ENCODE data around the gene SLC26A6.

Gene SLC26A6, protein sequence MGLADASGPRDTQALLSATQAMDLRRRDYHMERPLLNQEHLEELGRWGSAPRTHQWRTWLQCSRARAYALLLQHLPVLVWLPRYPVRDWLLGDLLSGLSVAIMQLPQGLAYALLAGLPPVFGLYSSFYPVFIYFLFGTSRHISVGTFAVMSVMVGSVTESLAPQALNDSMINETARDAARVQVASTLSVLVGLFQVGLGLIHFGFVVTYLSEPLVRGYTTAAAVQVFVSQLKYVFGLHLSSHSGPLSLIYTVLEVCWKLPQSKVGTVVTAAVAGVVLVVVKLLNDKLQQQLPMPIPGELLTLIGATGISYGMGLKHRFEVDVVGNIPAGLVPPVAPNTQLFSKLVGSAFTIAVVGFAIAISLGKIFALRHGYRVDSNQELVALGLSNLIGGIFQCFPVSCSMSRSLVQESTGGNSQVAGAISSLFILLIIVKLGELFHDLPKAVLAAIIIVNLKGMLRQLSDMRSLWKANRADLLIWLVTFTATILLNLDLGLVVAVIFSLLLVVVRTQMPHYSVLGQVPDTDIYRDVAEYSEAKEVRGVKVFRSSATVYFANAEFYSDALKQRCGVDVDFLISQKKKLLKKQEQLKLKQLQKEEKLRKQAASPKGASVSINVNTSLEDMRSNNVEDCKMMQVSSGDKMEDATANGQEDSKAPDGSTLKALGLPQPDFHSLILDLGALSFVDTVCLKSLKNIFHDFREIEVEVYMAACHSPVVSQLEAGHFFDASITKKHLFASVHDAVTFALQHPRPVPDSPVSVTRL

DNA sequence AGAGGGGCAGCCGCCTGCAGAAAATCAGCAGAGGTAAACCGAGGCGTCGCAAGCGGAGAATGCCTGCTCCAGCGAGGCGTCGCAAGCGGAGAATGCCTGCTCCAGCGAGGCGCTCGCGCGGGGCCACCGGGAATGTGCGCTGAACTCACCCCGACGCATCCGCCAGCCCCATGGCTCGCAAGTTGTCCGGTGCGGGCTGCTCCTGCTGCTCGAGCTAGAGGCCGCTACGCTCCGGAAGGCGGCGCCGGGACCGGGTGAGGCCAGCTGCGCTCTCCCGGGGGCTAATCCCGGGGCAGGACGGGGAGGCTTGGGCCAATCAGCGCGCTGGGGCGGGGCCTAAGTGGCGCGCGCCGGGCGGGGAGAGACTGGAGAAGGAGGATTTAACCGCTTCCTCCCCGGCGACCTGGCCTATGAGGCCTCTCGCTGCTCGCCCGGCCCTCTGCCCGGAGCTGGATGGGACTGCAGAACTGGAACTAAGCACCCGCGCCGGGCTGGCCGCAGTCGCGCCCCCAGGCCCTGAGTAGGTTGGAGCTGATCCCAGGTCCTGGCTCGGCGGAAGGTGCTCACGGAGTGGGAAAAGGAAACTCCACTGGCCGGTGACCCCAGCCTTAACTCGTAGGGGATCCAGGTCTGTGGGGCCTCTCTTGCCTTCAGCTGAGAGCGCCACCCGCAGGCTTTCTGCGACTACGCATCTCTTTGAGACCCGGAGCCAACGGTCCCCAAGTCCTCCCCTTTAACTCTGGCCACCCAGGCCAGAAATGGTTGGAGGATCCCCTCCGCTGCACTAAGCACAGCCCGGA, at the start of gene SLC26A6:
Gene SLC26A6, minus strand, starts transcription at position 240 of the 800 bp plus-strand sequence. Its CDS starts 68 bp downstream, at position 172.
- in situ Hi-C loops (cut with MboI; ENCODE audit: low sequenced_read_pairs), result no loop called here

DNA sequence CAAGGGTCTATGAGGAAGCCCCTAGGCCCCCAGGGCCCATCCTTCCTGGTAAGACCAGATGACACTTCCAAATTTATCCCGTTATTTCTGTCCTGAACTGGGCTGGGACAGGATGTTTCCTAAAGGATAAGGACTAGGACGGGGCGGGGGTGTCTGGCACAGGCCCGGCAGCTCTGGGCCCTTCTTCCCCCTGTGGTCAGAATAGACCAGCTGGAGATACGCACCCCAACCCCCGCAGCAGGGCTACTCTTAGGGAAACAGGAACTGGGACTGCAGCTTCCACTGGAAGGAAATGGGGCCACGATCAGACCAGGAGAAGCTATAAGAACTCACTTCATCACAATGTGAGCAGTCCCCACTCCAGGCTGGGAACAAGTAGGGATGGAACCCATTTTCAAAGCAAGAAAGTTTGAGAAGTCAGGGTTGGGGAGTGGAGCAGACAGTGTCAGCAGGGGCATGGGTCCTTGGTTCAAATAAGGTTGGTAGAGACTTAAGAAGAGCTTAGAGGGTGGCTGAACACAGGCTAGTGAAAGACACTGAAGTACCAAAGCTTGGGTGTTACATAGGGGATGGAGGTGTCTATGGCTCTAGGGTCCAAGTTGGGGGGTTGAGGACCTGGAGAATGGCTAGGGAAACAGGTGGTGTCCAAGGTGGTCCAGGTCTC, 49.4 kb upstream of the SLC26A6 start:
- in situ Hi-C loops (cut with MboI; ENCODE audit: low sequenced_read_pairs), result no loop called here

DNA sequence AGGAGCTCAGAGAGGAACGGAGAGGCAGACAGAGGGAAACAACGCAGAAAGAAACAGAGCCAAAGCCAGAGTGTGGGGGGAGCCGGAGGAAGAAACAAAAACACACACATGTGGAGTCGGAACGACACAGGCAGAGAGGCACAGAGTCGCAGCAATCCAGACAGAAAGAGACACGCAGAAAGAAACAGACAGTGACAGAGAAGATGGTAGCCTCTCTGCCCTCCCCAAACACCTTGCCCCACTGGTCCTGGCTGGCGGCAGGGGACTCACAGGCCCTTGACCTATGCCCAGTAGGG, 48.7 kb upstream of the SLC26A6 start:
- in situ Hi-C loops (cut with MboI; ENCODE audit: low sequenced_read_pairs), result no loop called here

DNA sequence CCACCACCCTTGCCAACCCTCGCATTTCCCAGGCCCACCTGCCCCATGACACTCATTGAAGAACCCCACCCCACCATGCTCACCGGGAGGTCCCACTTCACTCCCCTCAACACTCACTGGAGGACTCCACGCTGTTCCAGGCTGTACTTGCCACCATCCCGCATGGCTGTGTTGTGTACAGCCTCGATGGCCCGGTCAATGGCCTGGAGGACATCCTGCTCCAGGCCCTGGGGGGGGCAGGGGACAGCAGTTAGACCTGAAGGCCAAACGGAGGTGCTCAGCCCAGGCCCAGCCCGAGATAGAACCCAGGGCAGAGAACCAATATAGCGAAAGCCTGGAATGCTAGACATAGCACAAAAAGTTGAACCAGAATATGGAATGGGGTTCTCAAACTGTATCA, 47.5 kb upstream of the SLC26A6 start:
- in situ Hi-C loops (cut with MboI; ENCODE audit: low sequenced_read_pairs), result no loop called here

DNA sequence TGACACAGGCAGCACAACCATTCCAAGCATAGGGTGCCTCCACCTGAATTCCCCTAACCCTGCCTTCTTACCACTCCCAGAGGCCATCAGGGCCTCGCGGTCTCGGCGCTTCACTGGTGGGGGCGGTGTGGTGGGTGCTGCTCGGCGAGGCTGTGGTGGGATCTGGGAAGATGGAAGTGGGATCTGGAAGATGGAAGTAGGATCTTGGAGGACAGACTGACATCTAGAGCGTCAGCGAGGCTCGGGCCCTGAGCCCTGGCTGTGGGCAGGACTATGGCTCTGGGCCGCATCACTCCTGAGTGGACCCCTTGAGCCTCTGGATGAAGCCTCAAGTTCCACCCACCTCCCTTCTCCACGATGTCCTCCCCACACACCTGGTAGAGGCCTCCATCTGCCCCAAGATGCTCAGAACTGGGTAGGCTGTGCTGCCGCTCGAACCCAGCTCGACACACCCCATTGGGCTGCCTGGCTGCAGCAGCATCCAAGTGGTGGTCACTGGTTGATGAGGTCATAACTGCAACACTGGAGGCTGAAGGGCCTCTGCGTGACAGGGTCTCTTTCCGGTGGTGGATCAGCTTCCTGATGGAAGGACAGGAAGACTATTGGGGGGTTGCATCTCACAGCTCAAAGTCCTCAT, 46.8 kb upstream of the SLC26A6 start:
- in situ Hi-C loops (cut with MboI; ENCODE audit: low sequenced_read_pairs), result no loop called here

DNA sequence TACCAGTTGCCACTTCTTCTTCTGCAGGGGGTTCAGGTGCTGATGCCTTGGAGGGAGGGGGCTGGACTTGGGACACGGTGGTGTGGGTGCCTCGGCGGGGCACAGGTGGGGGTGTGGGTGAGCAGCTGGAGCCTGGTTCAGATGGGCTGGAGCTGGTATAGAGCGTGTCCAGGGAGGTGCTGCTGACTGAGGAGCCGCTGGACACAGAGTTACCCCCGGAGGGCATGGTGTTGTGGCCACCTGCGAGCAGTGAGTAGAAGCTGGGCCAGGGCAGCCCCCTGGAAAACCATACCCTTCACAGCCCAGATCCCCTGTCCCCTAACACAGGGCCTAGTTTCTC, 46.2 kb upstream of the SLC26A6 start:
- in situ Hi-C loops (cut with MboI; ENCODE audit: low sequenced_read_pairs), result no loop called here

DNA sequence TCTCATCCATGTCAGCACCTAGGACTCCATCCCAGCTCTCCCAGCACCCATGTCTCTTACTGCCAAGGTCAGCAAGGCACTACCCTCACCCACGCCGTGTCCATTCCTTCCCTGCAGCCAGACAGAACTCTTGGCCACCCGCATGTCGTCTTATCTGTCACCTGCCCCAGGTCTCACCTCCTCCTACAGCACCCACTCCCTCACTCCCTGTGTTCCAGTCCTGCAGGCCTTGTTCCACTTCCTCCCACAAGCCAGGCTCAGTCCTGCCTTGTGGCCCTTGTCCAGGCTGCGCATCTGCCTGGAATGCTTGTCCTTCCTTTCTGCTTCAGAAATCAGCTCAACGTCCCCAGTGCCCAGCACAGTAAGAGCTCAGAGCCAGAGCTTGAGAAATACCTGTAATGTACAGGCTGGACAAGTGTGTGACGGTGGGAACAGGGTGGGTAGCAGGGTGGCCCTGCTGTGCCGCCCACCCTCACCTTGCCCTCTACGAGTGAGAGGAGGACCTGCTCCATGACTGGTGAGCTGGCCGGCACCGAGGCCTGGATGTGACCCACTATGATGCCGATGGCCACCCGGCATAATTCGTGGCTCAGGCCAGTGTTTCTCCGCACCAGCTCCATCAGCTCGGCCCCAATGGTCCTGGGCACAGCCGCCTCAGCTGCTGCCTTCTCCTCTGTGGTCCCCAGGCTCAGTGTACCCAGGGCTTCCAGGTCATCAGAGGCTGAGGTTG, 45.7 kb upstream of the SLC26A6 start:
- in situ Hi-C loops (cut with MboI; ENCODE audit: low sequenced_read_pairs), result no loop called here

DNA sequence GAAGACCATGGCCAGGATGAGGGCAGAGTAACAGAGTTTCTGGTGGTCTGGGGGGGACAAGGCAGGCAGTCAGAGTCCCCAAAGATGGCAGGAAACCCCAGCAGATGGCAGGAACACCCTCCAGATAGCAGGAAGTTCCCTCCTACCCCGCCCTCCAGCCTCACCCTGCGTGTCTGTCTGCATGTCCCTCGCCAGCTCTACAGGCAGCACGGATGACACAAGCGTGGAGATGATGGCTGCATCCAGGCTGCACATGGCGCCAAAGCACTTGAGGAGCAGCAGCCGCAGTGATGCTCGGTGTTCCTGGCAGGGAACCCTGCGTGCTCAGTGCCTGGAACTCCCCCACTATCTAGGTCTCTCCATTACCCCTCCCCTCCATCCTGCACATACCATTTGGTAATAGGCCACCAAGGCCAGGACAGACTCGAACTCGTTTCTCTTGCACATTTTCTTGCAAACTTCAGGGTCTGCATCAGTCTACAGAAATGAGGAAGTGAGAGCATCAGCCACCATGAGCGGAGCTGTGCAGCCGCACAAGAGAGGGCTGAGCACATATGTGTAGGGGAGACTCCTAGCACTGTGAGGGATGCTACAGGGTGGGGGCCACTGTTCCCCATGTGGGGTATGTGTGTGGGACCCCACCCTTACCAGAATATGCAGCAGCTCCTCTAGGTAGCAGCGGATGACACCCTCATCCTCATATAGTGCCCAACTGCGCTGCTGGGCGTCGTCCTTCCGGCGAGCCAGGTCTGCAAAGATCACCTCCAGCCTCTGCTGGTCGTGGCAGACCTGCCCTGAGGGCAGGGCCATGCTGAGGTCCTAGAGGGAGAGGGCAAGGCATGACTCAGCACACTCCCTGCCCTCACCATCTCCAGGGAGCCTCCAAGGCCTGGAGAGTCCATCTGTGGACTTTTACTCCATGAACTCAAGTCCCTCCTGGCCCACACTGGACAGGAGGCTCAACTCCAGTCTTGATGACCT, 44.4 kb upstream of the SLC26A6 start:
- in situ Hi-C loops (cut with MboI; ENCODE audit: low sequenced_read_pairs), result no loop called here

DNA sequence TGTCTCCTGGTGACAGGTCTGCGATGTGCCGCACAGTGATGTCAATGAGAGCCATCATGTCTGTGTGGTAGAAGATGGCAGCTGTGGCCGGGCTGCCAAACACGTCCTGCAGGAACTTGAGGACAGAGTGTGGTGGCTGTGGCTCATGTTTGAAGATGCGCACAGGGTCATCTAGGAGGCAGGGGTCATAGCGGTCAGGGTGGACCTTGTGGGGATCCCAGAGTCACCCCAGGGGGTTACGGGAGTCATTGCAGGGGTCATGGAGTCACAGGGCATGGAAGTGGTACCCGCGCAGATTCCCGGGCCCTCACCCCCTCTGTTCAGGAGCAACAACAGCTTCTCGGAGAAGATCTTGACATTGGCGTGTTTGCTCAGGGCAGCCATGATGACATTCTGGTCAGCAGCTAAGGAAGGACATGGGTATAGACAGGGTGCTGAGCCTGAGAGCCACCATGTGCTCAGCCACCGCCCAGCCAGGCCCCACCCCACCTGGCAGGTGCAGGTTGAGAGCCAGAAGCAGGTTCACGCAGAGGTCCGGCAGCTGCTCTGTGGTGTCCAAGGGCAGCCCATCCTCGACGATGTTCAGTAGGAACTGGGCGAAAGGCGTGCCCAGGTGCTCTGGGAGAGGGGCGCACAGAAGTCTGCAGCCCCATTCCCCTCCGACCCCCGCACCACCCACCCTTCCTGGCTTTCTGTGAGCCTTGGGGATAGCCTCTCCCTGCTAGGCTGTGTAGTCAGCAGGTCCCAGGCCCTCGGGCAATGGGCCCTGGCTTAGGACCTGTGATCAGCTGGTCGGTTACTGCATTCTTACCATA, 43.5 kb upstream of the SLC26A6 start:
- in situ Hi-C loops (cut with MboI; ENCODE audit: low sequenced_read_pairs), result no loop called here

DNA sequence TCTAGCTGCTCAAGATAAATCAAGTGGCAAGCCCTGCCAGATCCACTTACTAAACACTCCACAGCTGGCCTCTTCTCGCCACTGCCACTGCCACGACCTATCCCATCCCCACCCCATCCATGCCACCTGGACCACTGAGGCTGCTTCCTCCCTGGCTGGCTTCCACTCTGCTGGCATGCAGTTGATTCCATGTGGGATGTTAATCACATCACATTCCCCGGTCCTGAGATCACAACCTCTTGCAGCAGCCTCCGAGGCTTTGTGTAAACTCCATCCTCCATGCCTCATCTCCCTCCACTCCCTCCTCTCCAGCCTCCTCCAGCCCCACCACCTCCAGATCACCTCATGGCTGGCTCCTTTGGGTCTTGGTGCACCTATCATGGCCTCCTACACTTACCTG, 42.8 kb upstream of the SLC26A6 start:
- in situ Hi-C loops (cut with MboI; ENCODE audit: low sequenced_read_pairs), result no loop called here

DNA sequence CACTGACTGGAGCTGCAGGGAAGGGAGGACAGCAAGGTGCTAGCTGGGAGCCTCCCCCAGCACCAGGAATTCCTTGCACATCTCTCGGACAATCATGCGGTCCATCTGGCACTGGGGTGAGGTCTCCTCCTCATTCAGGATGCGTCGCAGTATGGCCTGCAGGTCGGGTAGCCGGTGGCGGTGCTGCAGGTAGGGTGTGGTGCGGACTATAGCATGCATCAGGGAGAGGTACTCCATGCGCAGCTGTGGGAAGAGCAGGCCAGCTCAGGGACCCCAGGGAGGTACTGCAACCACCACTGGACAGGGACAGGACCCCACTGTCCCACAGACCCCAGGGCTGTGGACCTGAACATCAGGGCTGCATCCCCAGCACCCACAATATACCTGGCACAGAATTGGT, 39.2 kb upstream of the SLC26A6 start:
- in situ Hi-C loops (cut with MboI; ENCODE audit: low sequenced_read_pairs), result no loop called here

DNA sequence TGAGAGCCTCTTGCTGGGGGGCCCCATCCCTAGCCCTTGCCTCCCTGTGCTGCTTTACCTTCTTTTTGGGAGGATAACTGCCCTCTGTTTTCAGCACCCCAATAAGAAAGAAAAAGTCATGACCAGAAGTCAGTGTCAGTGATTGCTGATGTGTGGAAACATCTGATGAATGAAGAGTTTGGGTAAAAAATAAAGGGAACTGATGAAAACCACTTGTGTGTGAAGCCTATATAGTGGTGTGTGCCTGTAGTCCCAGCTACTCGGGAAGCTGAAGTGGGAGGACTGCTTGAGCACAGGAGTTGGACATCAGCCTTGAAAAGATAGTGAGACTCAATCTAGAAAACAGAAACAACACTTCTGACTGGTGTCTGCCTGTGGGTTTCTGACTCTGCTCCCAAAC, 37.3 kb upstream of the SLC26A6 start:
- in situ Hi-C loops (cut with MboI; ENCODE audit: low sequenced_read_pairs), result no loop called here

DNA sequence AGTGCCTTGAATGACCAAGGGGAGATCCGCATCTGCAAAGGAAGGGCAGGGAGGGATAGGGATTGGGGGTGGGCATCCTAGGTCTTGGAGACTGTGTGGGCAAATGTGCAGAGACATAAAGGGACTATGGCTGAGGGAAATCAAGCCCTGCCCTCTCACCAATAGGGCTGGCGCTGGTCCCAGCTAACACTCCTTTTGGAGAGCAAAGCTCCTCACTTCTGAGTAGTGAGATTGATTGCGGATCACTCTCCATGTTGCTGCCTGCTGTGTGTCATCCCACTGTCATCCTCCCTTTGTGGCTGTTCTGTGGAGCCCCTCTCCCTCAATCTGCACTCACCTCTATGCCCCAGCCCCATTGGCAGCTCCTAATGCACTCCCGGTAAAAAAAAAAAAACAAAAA, 29.7 kb upstream of the SLC26A6 start:
- in situ Hi-C loops (cut with MboI; ENCODE audit: low sequenced_read_pairs), result no loop called here

DNA sequence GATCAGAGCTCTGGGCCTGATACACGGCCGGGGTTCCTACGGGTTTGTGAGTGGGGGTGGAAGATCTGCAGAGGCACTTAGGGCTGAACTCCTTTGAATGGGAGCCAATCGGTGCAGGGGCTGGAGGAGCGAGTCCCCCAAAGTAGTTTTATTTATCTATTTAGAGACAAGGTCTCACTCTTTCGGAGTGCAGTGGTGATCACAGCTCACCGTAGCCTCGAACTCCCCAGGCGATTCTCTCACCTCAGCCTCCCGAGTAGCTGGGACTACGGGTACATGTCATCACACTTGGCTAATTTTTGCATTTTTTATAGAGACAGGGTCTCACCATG, 29.0 kb upstream of the SLC26A6 start:
- in situ Hi-C loops (cut with MboI; ENCODE audit: low sequenced_read_pairs), result no loop called here

DNA sequence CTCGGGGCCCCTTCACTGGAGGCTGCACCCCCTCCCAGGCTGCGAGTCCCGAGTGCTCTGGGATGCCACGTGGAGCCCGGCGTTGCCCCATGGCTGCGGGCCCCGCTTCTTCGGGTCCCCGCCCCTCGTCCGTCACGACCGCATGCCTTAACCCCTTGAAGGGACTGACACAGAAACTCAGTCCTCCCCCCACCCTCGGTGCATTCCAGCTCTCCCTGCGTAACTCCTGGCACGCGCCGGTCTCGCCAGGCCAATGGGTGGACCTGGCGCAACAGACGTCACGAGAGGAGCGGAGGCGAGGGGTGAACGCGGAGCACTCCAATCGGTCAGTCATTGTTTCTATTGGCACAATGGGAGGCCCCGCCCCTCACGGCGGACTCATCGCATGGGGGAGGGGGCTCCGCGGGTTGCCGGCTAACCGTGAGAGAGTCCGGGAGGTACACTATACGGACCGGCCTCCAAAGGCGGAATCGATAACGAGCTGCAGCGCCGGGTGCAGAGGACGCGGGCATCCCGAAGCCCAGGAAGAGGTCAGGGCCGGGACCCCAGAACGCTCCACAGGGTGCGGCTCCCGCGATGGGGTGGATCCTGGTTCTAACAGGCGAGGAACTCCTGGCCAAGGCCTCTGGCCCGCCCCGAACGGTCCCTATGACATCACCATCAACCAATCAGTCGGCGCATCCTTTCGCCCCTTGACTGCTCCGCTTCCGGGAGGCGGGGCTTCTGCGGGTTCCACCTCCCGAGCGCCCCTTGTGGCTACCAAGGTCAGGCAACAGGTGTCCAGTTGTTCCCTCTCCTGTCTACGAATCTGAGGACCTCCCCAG, 28.4 kb upstream of the SLC26A6 start:
- in situ Hi-C loops (cut with MboI; ENCODE audit: low sequenced_read_pairs), result no loop called here

DNA sequence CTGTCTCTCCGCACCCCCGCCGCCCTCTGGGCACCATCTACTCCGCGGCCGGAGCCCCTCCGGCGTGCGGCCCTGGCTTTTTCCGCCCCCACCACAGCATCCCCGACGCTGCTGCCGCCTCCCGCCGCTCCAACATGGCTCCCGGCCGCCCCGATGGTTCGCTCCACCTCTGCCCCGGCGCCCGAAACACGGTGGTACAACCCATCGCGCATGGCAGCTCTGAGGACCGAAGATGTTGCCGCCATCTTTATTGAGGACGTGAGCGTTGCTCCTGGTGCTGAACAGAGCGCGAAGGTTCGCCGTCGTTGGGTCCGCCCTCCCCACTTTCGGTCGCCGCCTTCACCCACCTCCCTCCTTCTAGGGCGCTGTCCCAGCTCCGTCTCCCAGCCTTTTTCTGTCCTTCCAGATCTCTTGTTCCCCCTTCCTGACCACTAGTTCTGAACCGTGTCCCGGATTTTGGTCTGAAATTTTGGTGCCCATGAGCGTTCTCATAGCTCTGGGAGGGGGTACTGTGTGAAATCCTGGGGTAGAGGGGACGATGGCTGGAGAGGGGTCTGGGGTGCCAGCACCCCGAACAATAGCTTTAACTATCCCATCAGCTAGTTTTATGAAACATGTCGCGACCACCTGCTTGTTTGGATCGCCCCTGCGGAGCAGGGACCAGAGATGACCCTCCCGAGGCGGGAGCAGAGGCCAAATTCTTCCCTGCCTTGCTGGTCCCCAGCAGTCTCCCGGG, 27.7 kb upstream of the SLC26A6 start, which contains the start of gene CELSR3:
Gene CELSR3, minus strand, starts transcription at position 134 of the 736 bp plus-strand sequence. CDS start 252 bp downstream, outside the sequence.
- in situ Hi-C loops (cut with MboI; ENCODE audit: low sequenced_read_pairs), result no loop called here
